ENCODE measurements around the gene ALDH4A1.

ALDH4A1 gene, protein sequence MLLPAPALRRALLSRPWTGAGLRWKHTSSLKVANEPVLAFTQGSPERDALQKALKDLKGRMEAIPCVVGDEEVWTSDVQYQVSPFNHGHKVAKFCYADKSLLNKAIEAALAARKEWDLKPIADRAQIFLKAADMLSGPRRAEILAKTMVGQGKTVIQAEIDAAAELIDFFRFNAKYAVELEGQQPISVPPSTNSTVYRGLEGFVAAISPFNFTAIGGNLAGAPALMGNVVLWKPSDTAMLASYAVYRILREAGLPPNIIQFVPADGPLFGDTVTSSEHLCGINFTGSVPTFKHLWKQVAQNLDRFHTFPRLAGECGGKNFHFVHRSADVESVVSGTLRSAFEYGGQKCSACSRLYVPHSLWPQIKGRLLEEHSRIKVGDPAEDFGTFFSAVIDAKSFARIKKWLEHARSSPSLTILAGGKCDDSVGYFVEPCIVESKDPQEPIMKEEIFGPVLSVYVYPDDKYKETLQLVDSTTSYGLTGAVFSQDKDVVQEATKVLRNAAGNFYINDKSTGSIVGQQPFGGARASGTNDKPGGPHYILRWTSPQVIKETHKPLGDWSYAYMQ

DNA sequence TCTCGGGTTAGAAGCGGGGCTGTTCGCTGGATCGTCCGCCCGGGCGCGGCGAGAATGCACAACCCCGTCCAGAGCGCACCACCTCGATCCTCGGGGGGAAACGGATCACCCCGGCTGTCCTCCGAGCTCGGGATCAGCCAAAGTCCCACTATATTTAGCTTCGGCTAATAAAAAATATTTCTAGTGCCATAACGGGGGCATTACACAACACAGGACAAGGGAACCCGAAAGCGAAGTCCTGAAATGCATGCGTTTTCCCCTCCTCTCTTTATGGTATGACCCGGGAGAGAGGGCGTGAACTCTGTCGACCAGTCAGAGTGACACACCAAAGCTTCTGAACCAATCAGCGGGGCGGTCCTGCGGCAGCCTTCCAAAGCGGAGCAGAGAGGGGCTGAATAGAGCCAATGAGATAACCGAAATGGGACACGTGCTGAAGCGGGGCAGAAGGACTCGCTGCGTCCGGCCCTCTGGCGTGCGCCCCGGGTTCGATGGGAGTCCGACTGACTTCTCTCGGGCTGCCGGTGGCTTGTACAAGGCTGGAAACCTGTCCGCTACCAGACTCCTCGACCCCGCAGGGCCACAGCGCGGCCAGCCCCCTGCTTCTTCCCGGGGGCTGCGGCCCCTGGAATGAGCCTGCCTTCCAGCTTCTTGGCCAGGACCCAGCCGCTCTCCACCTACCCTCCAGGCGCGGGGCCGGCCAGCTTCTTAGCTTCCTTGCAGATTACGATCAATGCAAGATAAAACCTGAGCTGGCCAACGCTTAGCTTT is at the start of gene ALDH4A1:
ALDH4A1 (minus strand) TSS at position 33 of the 768 bp plus-strand sequence; CDS start at position 1, 32 bp downstream.
- TF ChIP-seq, protein P1, sequence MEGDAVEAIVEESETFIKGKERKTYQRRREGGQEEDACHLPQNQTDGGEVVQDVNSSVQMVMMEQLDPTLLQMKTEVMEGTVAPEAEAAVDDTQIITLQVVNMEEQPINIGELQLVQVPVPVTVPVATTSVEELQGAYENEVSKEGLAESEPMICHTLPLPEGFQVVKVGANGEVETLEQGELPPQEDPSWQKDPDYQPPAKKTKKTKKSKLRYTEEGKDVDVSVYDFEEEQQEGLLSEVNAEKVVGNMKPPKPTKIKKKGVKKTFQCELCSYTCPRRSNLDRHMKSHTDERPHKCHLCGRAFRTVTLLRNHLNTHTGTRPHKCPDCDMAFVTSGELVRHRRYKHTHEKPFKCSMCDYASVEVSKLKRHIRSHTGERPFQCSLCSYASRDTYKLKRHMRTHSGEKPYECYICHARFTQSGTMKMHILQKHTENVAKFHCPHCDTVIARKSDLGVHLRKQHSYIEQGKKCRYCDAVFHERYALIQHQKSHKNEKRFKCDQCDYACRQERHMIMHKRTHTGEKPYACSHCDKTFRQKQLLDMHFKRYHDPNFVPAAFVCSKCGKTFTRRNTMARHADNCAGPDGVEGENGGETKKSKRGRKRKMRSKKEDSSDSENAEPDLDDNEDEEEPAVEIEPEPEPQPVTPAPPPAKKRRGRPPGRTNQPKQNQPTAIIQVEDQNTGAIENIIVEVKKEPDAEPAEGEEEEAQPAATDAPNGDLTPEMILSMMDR (IDR thresholded peaks at IDR 0.05; ENCODE audit: low read depth, low read length, missing control alignments), result no peak
- in situ Hi-C loops (cut with HindIII; ENCODE audit: low sequenced_read_pairs), result loop anchor here (10.0 kb wide), 1 partner anchor 192 kb away; no protein-coding TSS in a partner anchor
- peak within 1 kb of the TSS; percentile 71 for H3K4me3 ChIP-seq (ENCODE audit: low read depth, low read length)
- DNase-seq (ENCODE audit: low read depth), result peak; percentile 97

DNA sequence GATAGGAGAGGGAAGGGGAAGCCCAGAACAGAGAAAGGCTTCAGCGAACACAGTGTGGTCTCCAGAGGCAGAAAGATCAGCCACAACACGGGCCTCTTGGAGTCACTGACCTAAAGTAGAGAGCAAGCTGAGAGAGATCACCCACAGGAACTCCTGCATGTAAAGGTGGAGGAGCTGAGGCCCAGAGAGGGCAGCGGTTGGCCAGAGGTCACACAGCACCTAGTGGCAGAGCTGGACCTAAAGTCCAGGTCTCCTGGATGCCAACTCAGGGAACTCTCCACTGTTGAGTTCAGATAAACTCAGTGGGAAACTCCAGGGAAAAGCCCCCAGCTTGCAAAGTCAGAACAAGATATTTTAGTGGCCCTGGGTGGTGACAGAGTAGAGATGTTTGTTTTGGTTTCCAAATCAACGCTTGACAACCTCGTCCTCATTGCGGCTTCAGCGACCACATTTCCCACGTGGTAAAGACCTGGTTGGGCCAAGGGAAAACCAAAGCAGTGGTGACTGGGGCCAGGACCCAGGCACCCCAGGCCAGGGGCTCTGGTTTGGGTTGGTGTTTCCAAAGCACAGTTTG is 49.5 kb upstream of the ALDH4A1 start:
- no peak overlapping the region for H3K4me3 ChIP-seq (ENCODE audit: low read depth, low read length)
- in situ Hi-C loops (cut with HindIII; ENCODE audit: low sequenced_read_pairs), result no loop called here
- DNase-seq (ENCODE audit: low read depth), result no peak
- TF ChIP-seq, protein P1 (IDR thresholded peaks at IDR 0.05; ENCODE audit: low read depth, low read length, missing control alignments), result no peak

DNA sequence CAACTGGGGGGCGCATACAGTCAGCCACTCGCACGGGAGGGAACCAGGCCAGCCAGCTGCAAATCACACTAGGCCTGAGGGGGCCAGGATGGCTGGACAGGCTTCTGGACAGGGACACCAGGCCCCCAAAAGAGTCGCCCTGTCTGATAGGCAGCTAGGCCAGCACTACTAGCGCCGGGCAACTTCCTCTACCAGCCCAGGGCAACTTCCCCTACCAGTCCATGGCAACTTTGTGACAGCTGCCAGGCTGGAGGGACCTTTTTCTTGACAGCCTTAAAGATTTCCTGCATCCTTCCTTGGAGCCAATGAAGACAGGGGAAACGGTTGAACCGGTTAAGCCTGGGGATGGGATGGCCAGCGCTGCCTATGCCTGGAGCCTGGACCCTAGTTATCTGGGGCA is 49.1 kb upstream of the ALDH4A1 start:
- no peak overlapping the region for H3K4me3 ChIP-seq (ENCODE audit: low read depth, low read length)
- DNase-seq (ENCODE audit: low read depth), result no peak
- in situ Hi-C loops (cut with HindIII; ENCODE audit: low sequenced_read_pairs), result no loop called here
- TF ChIP-seq, protein P1 (IDR thresholded peaks at IDR 0.05; ENCODE audit: low read depth, low read length, missing control alignments), result no peak

DNA sequence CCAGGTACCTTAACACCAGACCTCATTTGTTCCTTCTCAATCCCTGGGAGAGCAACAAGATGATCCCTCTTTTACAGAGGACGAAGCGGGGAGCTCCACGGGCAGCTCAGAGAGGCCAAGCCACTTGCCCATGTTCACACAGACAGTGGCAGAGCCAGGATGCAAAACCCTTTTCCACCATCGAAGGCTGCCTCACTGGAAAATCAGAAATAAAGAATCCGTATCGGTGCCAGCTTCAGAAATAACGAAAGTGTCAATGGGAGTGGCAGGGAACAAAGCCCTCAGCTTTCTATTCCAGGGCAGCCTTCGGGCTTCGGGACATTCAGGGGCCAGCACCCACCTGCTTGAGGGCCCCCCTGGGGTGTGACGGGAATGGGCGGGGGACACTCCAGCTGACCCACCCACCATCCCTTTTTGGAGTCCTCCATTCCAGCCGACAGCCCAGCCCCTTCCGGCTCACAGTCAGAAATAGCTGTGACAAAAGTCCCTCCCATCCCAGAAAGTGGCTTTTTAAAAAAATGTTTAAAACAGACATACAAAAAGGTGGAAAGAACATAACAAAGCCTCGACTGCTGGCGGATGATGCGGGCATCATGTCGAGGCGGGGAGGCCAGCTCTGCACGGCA is 48.2 kb upstream of the ALDH4A1 start:
- no peak for DNase-seq (ENCODE audit: low read depth)
- TF ChIP-seq, protein P1 (IDR thresholded peaks at IDR 0.05; ENCODE audit: low read depth, low read length, missing control alignments), result no peak
- peak overlapping the region; percentile 0 for H3K4me3 ChIP-seq (ENCODE audit: low read depth, low read length)
- in situ Hi-C loops (cut with HindIII; ENCODE audit: low sequenced_read_pairs), result no loop called here

DNA sequence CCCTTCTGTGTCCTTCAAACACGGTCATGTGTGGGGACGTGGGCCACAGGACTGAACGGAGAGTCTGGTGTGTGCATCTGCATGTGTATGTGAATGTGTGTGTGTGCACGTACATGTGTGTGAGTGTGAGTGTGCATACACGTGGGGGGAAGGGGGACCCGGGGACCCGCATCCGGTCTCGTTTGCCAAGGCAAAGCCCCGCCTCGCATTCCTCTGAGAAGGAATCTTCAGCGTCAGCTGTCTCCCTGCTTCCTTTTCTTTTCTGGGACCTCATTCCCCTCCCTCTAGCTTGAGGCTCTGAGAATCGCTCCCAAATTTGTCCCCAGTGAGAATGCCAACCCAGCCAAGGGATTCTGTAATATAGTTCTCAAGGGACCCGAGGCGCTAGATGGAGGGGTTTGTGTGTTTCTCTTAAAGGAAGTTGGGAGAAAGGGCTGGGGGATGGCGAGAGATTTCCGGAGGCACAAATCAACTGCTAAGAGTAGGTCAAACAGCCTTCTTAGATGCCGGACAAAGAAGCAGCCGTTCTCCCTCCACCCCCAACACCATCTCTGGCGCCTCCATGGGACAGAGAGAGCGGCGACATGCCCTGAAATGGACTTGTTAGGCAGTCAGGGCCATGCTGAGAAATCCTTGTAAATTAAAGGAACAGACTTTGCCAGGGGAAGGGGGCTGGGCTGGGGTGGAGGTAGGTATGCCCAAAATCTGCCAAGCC is 47.5 kb upstream of the ALDH4A1 start:
- TF ChIP-seq, protein P1 (IDR thresholded peaks at IDR 0.05; ENCODE audit: low read depth, low read length, missing control alignments), result peak; percentile 13
- DNase-seq (ENCODE audit: low read depth), result no peak

More for the DNA sequence above, 47.5 kb upstream of the ALDH4A1 start:
- in situ Hi-C loops (cut with HindIII; ENCODE audit: low sequenced_read_pairs), result no loop called here
- H3K4me3 ChIP-seq (ENCODE audit: low read depth, low read length), result peak overlapping the region; percentile 0

All from astrocyte of the cerebellum (primary cell).